ENCODE results near the gene AGXT2. TPM values are rescaled to one million over a fixed set of nuclear protein-coding genes. Genes with fewer than 3 reads are reported as not detected.

The AGXT2 gene, protein sequence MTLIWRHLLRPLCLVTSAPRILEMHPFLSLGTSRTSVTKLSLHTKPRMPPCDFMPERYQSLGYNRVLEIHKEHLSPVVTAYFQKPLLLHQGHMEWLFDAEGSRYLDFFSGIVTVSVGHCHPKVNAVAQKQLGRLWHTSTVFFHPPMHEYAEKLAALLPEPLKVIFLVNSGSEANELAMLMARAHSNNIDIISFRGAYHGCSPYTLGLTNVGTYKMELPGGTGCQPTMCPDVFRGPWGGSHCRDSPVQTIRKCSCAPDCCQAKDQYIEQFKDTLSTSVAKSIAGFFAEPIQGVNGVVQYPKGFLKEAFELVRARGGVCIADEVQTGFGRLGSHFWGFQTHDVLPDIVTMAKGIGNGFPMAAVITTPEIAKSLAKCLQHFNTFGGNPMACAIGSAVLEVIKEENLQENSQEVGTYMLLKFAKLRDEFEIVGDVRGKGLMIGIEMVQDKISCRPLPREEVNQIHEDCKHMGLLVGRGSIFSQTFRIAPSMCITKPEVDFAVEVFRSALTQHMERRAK
- total RNA-seq, result not detected
- long read RNA-seq, donor 1, result 0 reads
- long read RNA-seq, donor 2, result 0 reads

DNA sequence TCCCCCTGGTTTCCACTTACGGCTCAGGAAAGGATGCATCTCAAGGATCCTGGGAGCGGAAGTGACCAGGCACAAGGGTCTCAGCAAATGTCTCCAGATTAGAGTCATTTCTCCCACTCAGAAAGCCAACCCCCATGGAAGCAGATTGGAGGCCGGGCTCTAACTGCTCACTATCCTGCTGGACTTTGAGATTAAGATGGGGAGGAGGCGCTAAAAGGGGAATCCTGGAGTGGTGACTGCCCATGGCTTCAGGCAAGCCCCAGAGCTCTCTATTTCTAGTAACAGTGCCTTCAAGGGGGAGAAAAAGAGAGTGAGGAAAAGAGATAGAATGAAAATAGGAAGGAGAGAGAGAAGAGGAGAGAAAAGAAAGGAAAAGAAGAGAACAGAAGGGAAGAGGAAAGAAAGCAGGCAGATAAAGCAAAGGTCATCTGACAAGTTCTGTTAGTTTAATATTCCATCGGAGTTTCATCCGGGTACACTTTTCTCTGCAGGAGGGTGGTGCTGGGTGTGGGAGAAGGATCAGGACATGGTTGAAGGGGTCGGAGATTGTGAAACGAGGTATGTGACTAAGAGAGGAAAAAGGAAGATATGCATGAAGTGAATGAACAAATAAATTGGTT lies at the start of gene AGXT2:
Gene AGXT2 (minus strand): TSS at position 165 of the 620 bp plus-strand sequence. CDS start 57 bp downstream, at position 108.
- DNase-seq (ENCODE audit: low spot score), result no peak
- intact Hi-C loops (cut with DNase I), result no loop called here

DNA sequence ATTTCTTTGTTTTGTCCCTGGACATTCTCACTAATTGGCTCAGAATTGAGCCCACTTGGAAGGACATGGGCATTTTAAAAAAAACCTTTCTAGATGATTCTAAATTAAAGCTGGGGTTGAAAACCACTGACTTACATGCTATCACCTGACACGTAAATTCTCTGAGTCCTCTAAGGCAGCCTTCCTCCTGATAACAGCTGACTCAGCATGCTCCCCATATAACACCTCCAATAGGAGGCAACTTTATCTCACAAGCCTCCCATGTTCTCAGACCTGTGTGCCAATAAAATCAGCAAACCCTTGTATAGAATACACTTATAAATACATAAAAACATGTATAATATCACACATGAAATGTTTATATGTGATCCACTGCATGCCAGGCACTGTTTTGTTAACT lies 49.2 kb upstream of the AGXT2 start:
- no peak for DNase-seq (ENCODE audit: low spot score)
- intact Hi-C loops (cut with DNase I), result no loop called here

DNA sequence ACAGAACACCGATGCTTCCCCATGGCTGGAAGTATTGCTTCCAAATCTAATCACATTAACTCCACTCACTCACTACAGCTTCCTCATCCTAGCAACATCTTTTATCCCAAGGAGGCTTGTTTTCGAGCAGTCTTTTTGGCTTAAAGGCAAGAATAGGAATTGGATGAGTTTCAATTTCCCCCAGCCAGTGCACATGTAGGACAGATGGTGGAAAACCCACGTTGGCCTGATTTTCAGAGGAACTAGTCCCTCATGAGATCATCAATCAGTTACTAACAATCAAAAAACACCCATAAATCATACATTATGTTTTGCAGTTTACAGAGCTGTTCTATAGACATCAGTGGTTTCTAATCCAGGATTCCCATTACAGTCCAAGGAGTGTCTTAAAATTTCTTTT lies 48.5 kb upstream of the AGXT2 start:
- no peak for DNase-seq (ENCODE audit: low spot score)
- intact Hi-C loops (cut with DNase I), result no loop called here

DNA sequence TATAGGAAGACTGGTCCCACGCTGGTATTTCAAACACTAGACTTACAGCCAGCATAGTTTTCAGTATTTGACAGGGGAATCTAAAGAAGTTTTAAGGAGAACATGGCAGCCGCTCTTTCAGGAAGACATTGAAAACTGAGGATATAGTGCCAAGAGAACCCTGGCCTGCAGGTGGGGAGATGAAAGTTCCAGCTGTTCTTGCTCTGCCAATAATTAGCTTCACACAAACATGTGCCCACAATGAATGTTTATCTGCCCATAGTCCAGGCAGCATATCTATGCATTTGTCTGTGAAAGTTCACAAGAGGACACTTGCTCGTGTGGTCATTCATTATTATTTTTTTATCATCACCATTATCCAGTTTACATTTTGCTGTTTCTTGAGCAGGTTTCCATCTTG lies 47.6 kb upstream of the AGXT2 start:
- intact Hi-C loops (cut with DNase I), result no loop called here
- DNase-seq (ENCODE audit: low spot score), result no peak

DNA sequence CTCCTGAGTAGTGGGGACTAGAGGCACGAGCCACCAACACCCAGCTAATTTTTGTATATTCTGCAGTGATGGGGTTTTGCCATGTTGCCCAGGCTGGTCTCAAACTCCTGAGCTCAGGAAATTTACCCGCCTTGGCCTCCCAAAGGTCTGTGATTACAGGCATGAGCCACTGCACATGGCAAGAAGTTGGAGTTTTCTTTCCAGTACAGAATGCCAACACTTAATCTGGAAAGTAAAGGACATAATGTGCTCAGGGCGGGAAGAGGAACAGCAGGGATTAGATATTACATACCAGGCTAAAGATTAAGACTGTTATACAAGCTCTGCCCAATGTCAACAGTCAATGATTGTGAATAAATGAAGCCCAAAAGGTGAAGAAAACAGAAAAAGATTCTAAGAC lies 47.2 kb upstream of the AGXT2 start:
- no peak for DNase-seq (ENCODE audit: low spot score)
- intact Hi-C loops (cut with DNase I), result no loop called here

DNA sequence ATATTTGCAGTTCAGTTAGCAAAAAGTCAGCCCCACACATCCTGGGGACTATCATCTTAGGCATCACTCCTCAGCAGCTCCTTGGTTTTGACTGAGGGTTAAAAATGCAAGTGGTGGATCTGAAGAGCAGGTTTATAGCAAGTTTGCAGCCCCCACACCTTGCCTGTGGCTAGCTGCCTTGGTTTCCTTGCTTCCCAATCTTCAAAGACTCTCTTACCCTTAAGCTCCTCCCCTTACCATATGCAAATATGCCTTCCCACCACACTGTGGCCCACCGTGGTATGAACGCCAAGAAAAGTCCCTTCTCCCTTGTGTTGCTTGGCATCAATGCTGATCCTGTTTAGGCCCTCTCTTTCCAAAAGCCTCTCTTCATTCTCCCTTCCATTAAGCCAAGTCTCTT lies 45.0 kb upstream of the AGXT2 start:
- intact Hi-C loops (cut with DNase I), result no loop called here
- DNase-seq (ENCODE audit: low spot score), result no peak

DNA sequence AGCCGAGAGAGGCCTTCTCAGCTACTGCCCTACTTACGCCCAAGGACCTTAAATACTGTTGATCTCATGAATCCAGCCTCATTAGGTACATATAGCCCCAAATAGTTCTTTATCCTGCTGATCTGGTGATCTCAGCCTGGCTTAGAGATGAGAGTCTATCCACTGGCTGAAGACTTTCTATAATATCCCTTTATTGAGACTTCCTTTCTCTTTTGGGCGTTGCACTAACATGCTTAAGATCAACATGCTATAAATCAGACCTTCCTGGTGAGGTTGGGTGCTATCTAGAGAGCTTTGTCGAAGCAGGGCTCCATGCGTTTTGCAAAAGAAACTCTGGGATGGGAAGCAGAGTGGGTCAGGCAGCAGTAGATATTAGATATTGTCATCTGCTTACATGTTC lies 44.0 kb upstream of the AGXT2 start:
- no peak for DNase-seq (ENCODE audit: low spot score)
- intact Hi-C loops (cut with DNase I), result no loop called here

DNA sequence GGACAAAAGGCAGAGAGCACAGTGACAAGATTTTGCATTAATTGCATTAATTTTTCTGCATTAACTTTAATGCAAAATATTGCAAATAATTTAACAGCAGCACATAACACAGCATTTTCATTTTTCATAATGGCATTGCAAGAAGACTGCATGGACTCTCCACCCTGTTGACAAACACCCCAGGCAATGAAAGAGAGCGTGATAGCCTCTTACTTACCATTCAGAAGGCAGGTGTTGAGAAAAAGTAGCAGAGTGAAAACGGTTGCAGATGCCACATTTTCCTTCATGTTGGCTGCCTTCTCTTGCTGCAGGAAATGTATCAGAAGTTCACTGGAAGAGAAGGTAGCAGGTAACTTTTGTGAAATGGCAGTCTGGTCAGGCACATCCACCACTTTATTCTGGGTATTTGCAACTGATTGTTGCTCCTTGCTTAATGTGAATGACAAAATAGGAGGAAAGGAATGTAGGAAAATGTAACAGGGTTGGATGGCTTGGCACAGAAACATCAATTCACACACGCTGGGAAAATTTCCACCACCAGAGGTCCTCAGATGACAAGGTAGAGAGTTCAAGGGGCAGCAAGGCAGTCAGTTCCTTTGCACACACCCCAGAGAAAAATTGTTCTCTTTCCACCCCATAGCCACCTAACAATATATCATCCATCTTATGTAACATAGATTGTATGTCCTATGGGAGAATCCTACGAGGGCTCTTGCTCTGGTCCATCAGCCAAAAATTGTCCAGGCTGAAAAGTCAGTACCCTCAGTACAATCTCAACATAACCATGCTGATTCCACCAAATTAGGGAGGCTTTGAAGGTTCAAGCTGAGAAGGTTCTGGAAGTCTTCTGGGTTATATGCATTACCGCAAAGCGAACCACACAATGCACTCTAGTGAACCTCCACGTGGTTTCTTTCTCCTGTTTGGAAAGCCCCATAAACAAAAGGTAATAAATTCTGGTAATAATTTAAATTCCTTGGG lies 41.9 kb upstream of the AGXT2 start:
- no peak for DNase-seq (ENCODE audit: low spot score)
- intact Hi-C loops (cut with DNase I), result no loop called here

DNA sequence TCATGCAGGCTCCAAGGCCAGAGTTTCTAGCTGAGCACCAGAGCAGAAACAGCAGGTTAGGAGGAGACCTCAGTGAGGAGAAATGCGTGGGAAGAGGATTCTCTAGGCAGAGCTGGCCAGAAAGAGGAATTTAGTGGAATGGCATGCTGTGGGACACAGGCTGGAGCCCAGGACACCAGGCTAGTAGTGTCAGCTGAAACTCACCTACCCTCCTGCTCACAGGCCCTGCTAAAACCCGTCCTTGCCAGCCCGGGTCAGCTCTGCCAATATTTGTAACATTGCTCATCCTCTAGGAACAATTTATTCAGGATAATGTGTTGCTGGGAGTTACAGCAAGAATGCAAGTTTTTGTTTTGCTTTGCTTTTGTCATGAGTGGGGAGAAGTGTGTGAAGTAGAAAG lies 40.2 kb upstream of the AGXT2 start:
- DNase-seq (ENCODE audit: low spot score), result no peak
- intact Hi-C loops (cut with DNase I), result no loop called here

DNA sequence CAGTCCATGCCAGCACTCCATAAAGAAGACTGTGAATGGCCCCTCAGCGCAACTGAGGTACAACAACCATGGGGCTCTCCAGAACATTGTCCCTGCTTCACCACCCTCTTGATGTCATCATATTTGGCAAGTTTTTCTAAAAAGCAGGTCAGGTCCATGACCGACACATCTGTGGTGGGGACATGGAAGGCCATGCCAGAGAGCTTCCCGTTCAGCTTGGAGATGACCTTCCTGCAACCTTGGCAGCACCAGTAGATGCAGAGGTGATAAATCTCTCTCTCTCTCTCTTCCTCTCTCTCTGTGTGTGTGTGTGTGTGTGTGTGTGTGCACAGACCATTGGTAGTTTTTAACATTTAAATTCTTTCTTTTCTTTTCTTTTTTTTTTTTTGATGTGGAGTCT lies 35.4 kb upstream of the AGXT2 start:
- no peak for DNase-seq (ENCODE audit: low spot score)
- intact Hi-C loops (cut with DNase I), result no loop called here

DNA sequence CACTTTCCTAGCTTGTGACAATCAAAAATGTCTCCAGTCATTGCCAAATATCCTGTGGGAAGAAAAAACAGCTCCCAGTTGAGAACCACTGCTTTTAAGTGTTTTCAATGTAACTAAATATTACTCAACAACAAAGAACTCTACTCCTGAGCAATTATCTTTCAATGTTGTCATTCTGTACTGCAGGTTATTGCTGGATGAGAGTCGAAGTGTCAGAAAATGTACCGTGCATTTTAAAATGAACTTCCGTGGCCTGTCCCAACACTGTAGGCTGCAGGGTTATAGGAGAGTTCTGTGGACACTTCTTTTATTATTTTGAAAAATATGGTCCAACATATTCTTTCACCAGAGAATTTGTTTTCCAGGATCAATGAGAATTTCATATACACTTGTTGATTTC lies 34.8 kb upstream of the AGXT2 start:
- intact Hi-C loops (cut with DNase I), result no loop called here
- DNase-seq (ENCODE audit: low spot score), result no peak

DNA sequence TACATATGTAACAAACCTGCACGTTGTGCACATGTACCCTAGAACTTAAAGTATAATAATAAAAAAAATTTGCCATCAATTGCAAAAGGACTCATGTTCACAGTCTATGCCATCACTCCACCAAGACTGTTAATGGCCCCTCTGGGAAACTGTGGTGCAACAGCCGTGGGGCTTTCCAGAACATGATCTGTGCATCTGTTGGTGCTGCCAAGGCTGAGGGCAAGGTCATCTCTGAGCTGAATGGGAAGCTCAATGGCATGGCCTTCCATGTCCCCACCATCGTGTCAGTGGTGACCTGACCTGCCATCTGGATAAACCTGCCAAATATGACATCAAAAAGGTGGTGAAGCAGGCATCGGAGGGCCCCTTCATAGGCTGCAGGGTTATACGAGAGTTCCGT lies 33.4 kb upstream of the AGXT2 start:
- intact Hi-C loops (cut with DNase I), result no loop called here

DNA sequence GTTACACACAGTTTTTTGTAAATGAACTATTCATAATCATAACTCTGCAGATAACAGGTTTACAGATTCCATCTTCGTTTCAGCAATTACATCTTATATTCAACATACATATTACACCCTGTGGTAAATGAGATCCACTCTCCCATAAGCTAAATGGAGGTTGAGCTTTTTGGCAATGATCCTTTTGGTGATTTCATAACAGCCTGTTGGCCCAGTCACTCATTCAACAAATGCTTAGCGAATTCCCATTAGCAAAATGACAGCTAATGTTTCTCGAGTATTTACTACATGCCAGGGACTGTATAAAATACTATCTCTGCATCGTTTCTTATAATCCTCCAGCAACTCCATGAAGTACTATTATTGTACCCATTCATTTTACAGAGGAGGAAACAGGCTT lies 25.4 kb upstream of the AGXT2 start:
- intact Hi-C loops (cut with DNase I), result no loop called here
- no peak for DNase-seq (ENCODE audit: low spot score)

More for the DNA sequence above, 33.4 kb upstream of the AGXT2 start:
- DNase-seq (ENCODE audit: low spot score), result no peak

DNA sequence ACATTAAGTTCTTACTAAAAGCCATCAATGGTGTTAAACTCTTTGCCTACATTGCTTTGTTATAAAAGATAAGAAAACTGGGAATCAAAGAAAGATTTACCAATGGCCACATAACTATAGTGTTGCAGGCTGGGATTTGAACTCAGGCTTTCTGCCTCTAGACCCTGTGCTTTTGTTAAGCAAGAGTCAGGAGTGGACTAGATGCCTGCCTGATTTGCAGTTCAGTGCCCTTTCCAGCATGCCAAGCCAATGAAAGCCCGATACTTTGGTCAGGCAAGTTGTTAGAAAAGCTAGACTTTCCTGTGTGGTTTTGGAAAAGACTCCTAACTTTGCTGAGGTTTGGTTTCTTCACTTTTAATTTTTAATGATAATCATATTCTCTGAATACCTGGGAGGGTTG lies 21.4 kb upstream of the AGXT2 start:
- intact Hi-C loops (cut with DNase I), result no loop called here
- DNase-seq (ENCODE audit: low spot score), result no peak

DNA sequence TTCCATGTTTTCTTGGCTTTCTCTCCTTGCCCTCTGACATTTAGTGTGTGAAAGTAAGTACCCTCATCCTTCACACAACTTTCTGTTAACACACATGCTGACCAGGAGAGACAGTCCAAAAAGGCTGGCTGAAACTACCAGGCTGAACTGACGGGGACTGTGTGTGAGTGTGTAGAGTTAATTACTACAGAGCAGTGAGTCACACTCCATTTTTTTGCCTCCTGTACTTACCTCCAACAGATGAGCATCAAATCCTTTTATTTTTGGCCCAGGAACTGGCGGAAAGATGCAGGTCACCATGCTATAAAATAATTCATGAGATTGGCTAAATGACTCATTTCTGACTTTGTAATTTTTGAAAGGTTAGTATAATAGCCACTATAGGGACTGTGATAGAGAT lies 20.2 kb upstream of the AGXT2 start:
- intact Hi-C loops (cut with DNase I), result no loop called here
- DNase-seq (ENCODE audit: low spot score), result no peak

DNA sequence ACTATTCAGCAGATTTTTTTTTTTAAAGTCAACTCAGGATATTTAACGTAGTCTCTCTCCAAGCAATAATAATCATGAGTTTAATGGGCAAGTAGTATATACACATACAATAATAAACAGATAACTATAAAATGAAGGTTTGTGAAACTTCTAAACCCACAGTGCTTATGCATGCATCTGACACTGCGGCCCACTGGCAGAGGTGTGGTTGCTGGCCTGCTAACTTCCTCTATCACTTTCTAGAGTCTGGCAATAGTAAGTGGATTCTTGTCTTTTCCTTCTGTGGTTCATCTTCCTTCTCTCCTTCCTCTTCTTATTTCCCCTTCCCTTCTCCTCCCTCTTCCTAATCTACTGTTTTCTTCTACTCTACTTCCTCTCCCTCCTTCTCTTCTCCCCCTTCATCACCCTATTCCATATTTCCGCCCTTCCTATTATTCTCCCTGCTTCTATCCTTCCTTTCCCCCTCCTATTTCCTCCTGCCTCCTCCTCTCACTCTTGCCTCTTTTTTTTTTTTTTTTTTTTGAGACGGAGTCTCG lies 18.6 kb upstream of the AGXT2 start:
- intact Hi-C loops (cut with DNase I), result no loop called here
- DNase-seq (ENCODE audit: low spot score), result no peak

DNA sequence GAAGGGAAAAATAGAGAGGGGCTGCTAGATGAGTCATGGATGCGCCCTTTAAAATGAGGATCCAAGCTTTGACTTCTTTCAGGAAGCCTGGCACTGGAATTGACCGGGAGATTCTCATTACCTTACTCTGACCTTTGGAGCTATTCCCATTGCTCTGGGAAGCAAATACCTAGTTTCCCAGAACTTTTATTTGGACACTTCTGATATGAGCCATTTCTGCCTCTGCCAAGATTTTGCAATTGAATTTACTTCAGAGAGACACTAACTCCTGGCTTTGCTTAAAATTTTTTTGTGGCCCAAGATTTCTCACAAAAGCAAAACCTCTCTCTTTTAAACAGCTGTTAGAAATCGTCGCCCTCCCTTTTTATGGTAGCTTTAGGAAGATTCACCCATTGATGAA lies 15.7 kb upstream of the AGXT2 start:
- intact Hi-C loops (cut with DNase I), result no loop called here
- DNase-seq (ENCODE audit: low spot score), result no peak

DNA sequence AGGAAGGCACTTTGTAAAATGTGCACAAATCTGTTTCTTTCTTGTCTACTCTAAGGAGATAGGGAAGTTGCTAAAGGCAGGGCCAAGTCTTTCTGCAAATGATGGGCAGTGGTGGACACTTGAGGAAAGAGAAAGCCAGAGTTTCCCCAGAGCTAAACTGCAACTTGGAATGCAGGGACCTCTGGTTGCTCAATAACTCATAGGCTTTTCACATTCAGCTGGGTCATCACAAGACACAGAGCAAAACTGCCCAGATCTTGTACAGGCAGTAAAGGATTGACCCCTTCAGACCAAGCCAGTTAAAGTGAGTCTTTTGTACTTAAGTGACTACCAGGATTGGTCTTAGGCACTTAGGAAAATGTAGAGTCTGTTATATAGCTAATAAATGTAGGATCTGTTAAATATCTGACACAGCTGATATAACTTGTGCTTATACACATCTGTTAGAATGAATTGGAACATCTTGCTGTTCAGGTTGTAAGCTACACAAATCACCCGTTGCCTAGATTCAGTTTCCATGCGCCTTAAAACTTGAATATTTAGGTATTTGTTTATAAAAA lies 13.5 kb upstream of the AGXT2 start:
- intact Hi-C loops (cut with DNase I), result no loop called here
- no peak for DNase-seq (ENCODE audit: low spot score)

DNA sequence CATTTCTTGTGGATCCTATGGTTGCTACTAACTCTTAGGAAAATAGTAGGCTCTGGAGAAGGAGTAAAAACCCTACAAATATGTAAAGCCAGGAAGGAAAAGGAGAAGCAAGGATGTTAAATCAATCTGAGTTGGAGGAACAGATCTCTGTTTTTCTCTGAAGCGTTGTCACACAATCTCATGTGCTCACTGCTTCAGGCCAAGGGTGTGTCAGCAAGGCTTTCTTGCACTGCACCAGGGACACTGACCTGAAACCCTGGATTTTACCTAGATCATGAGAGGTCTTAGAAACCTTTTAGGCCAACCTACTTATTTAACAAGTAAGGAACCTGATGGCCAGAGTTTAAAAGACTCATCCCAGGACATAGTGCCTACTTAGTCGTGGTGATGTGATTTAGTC lies 12.5 kb upstream of the AGXT2 start:
- intact Hi-C loops (cut with DNase I), result no loop called here
- DNase-seq (ENCODE audit: low spot score), result no peak

All from posterior vena cava (tissue), 2 donors.